Kidney epithelial cell (primary cell): ENCODE results near the gene PET100. TPM values are rescaled to one million over a fixed set of nuclear protein-coding genes. Genes with fewer than 3 reads are reported as not detected.

ENCODE experiments used
- DNase-seq: peaks from one replicate; pipeline ENCODE4 v3.0.0-alpha.2; 2010; ENCODE audit warnings: low read depth
- H3K27me3 ChIP-seq: 2 replicates; pipeline ENCODE4 v1.6.0; 2011; ENCODE audit warnings: low read length; ENCODE audit not compliant: control insufficient read depth, insufficient read depth
- H3K36me3 ChIP-seq: 2 replicates; pipeline ENCODE4 v1.5.1; 2011; ENCODE audit warnings: low read length; ENCODE audit not compliant: control insufficient read depth, insufficient read depth
- H3K4me3 ChIP-seq: 2 replicates; pipeline ENCODE4 v1.5.1; 2011; ENCODE audit warnings: low read depth, mild to moderate bottlenecking, control low read depth, low read length
- total RNA-seq: library from RNA; depleted of rRNA; stranded (reverse); fragments of >200 nt; gene quantifications from 2 replicates; pipeline ENCODE4 v1.2.3, GENCODE V29; 2015
- TF ChIP-seq, protein P1 (sequence below): IDR thresholded peaks from 2 replicates; pipeline ENCODE4 v1.5.1; 2011; ENCODE audit warnings: mild to moderate bottlenecking, moderate library complexity, low read length, control low read depth, inconsistent platforms; ENCODE audit not compliant: insufficient read depth, poor library complexity, severe bottlenecking

The PET100 gene
- total RNA-seq, 1 donor from 2014 or later, result 30.2 TPM

DNA sequence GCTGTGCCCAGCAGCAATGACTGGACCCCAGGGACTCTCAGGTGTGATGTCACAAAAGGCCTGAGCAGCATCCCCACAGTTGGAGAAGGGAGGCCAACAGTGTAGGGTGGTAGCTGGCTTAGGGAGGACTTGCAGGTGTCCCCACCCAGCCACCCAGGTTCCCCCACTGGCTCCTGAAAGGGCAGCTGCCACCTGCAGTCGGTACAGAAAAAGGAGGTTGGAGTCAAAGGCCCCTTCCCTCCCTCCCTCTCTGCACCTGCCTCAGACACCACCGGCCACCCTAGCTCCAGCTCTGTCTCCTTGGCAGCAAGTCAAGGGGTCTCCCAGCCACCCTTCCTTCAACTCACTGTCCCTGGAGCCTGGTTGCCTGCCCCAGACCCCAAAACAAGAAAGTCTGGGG, 4.1 kb downstream of the PET100 start, which contains the start of gene PCP2:
Gene PCP2, minus strand, starts transcription at position 22 of the 400 bp plus-strand sequence. CDS start 262 bp downstream, outside the sequence.
- H3K4me3 ChIP-seq, result no peak within 1 kb of the TSS
- no peak for DNase-seq
- TF ChIP-seq, protein P1, sequence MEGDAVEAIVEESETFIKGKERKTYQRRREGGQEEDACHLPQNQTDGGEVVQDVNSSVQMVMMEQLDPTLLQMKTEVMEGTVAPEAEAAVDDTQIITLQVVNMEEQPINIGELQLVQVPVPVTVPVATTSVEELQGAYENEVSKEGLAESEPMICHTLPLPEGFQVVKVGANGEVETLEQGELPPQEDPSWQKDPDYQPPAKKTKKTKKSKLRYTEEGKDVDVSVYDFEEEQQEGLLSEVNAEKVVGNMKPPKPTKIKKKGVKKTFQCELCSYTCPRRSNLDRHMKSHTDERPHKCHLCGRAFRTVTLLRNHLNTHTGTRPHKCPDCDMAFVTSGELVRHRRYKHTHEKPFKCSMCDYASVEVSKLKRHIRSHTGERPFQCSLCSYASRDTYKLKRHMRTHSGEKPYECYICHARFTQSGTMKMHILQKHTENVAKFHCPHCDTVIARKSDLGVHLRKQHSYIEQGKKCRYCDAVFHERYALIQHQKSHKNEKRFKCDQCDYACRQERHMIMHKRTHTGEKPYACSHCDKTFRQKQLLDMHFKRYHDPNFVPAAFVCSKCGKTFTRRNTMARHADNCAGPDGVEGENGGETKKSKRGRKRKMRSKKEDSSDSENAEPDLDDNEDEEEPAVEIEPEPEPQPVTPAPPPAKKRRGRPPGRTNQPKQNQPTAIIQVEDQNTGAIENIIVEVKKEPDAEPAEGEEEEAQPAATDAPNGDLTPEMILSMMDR, result no peak

DNA sequence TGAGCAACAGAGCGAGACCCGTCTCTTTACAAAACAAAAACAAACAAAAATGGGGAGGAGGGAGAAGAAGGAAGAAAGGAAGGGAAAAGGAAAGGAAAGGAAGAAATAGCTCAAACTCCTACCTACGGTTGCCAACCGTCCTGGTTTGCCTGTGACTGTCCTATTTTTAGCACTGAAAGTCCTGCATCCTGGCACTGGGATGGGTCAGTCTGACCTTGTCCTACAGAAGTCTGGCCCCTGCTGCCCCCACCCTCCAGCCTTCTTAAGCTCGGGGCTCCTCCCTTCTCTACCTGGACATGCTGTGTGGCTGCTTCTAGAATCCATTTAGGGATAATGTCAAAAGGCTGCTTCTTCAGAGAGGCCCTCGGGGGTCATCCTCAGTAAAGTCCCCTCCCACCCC, 6.1 kb downstream of the PET100 start:
- no peak for DNase-seq
- Histone ChIP-seq H3K36me3 (no peaks in the 10 kb centered on the region), H3K27me3 (peaks cover 3% of the 10 kb centered on the region), H3K4me3 (no peak overlapping the region)
- TF ChIP-seq, protein P1, result no peak

More for the DNA sequence above, 4.1 kb downstream of the PET100 start, which contains the start of gene PCP2:
- Histone ChIP-seq H3K36me3 (no peaks in the 10 kb centered on the region), H3K27me3 (peaks cover 3% of the 10 kb centered on the region)

DNA sequence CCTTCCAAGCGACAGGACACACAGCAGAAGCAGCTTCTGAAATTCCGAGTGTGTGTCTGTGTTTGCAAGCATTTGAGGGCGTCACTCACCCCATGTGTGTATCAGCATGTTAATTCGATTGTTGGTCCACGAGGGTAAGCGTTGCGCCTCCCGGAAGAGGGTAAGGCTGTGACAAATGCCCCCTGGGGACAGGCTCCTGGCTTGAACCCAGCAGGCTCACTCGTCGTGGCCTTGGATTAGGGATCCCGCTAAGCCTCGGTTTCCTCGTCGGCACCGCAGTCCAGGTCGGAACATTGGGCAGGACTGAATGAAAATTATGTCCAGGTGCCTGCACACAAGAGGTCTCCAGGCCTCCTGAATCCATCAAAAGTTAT, 6.7 kb downstream of the PET100 start:
- H3K36me3 ChIP-seq, result no peaks in the 10 kb centered on the region
- peaks cover 3% of the 10 kb centered on the region for H3K27me3 ChIP-seq
- TF ChIP-seq, protein P1, result no peak
- peak overlapping the region; percentile 78 for H3K4me3 ChIP-seq
- no peak for DNase-seq

DNA sequence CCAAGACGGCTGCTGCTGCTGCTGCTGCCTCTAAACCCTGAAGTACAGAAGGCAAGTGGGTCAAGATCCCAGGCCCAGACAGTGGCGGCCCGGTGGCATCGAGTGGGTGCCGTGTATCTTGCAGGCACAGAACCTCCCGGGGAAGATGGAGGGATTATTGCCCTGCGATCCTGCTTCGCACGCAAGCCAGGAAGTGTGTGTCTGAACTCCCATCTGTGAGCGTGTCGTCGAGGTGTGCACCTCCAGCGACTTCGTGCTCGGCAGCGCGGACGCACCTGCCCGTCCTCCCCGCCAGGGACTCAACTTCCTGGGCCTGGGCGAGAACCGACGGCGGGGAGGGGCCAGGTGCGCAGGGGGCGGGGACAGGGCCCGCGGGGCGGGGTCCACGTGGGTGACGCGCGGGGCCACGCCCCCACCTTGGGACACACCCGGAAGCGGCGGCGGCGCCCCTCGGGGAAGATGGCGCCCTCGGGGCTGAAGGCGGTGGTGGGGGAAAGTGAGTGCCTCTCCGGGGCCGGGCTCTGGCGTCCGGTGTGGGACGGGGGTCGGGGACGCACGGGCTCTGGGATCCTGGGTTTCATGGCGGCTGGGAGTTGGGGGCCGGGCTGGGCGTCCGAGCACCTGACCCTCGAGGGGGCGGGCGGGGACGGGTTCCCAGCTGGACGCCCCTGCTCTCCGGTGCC, 7.2 kb downstream of the PET100 start, which contains the start of gene STXBP2:
Gene STXBP2, plus strand, starts transcription at position 420 of the 683 bp plus-strand sequence. Its CDS starts 40 bp downstream, at position 460.
- TF ChIP-seq, protein P1, result no peak
- no peak for DNase-seq
- H3K27me3 ChIP-seq, result peaks cover 3% of the 10 kb centered on the region
- no peaks in the 10 kb centered on the region for H3K36me3 ChIP-seq
- peak within 1 kb of the TSS; percentile 78 for H3K4me3 ChIP-seq

DNA sequence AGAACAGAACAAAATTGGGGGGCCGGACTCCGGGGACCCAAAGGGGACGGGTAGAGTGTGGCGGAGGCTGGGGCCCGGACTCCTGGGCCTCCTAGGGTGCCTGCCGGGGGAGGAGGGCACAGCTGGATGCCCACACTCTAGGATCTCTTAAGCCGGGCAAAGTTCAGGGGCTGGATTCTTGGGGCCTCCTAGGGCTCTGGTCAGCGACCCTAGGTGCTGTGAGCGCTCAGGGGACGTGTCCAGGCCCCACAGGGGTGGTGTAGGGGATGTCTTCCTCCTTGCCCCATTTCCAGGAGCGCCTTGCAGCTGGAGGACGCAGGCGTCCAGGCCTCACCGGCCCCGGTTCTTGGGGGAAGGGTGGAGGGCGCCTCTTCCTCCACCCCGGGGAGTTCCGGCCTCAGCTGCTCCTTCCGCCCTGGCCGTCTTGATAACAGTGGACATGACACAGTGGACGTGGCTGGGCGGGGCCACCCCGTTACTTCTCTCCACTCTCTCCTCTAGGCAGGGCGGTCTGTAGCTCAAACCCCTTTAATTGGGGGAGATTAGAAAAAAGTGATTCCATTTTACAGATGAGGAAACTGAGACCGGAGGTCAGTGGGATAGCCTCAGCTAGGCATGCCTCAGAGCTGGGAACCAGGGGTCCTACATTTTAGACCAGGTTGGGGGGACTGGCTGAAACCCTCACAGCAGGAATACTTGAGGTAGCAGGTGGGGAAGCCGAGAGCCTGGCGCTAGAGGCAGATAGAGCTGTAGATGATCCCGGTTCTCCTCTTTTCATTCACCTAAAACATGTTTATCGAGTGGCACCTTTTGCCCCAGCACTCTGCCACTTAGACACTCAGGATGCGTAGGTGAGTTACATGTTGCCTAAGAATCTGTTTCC, 8.0 kb downstream of the PET100 start:
- Histone ChIP-seq H3K27me3 (peaks cover 3% of the 10 kb centered on the region), H3K36me3 (no peaks in the 10 kb centered on the region), H3K4me3 (peak overlapping the region; percentile 78)
- TF ChIP-seq, protein P1, result no peak
- DNase-seq, result no peak
